H1 (cell line): ENCODE measurements around the gene TSHZ2. TPM values are rescaled to one million over a fixed set of nuclear protein-coding genes. Genes with fewer than 3 reads are reported as not detected.
A peak's percentile ranks its signal among the peaks of the same experiment; 100 is the strongest.

ENCODE experiments used
- CTCF ChIA-PET: fragments of 300-600 bp; sonication (Branson Sonifier 250); formaldehyde crosslinking; loops from one replicate; lab custom pipeline; 2021; ENCODE audit not compliant: partially characterized antibody; lab: Charles Lee
- POLR2A ChIA-PET: fragments of 300-600 bp; sonication (Branson Sonifier 250); formaldehyde crosslinking; loops from one replicate; lab custom pipeline; 2021; ENCODE audit warnings: inconsistent platforms; ENCODE audit not compliant: partially characterized antibody; lab: Charles Lee
- DNase-seq, 2 experiments: peaks; one replicate each; pipeline versions ENCODE4 v3.0.0 to v3.0.0-alpha.2; 2010 to 2022; ENCODE audit warnings: low spot score in 2 of 2, low read depth in 1 of 2, mixed read lengths in 1 of 2
- FAIRE-seq: peaks from 2 replicates; lab custom pipeline; 2011; peaks lifted over from hg19 to GRCh38; lab: Jason Lieb, UNC
- H2AFZ ChIP-seq: 2 replicates; pipeline ENCODE4 v1.8.1; 2012; ENCODE audit warnings: low read length, inconsistent platforms
- H2AK5ac ChIP-seq: 2 replicates; pipeline ENCODE4 v1.6.1; 2013; ENCODE audit warnings: low read depth, low read length
- H2BK120ac ChIP-seq: replicated peaks from 2 replicates; pipeline ENCODE3; 2013; ENCODE audit warnings: low read depth, low read length, inconsistent platforms
- H2BK12ac ChIP-seq: 2 replicates; pipeline ENCODE4 v1.6.1; 2013; ENCODE audit warnings: low read depth, low read length
- H2BK15ac ChIP-seq: 2 replicates; pipeline ENCODE4 v1.6.1; 2013; ENCODE audit warnings: low read length
- H2BK20ac ChIP-seq: 2 replicates; pipeline ENCODE4 v1.6.1; 2013; ENCODE audit warnings: low read length
- H2BK5ac ChIP-seq: 2 replicates; pipeline ENCODE4 v1.6.1; 2013; ENCODE audit warnings: low read depth, low read length
- H3K14ac ChIP-seq: 2 replicates; pipeline ENCODE4 v1.6.1; 2013; ENCODE audit warnings: inconsistent platforms; ENCODE audit not compliant: insufficient read length
- H3K18ac ChIP-seq: 2 replicates; pipeline ENCODE4 v1.6.1; 2013; ENCODE audit warnings: low read length; ENCODE audit errors: extremely low read depth
- H3K23ac ChIP-seq: 2 replicates; pipeline ENCODE4 v1.6.1; 2013; ENCODE audit warnings: inconsistent platforms; ENCODE audit not compliant: insufficient read length
- H3K23me2 ChIP-seq: 2 replicates; pipeline ENCODE4 v1.6.1; 2013; ENCODE audit warnings: low read depth, low read length
- H3K27ac ChIP-seq: 2 replicates; pipeline ENCODE4 v1.6.1; 2011; ENCODE audit warnings: low read depth, low read length, inconsistent platforms
- H3K27me3 ChIP-seq, 4 experiments: replicated peaks in 1 of 4; 1 replicate in 1 of 4; 2 replicates in 3 of 4; pipeline versions ENCODE4 v1.6.1 to v1.8.1; 2011 to 2013; ENCODE audit warnings: low read length in 3 of 4, mild to moderate bottlenecking in 3 of 4, inconsistent platforms in 2 of 4, mixed read lengths in 2 of 4, moderate library complexity in 1 of 4; ENCODE audit not compliant: control insufficient read depth in 3 of 4, insufficient read depth in 3 of 4; ENCODE audit errors: extremely low read depth in 1 of 4
- H3K36me3 ChIP-seq, 4 experiments: 2 replicates each; pipeline versions ENCODE4 v1.6.1 to v1.8.1; 2011 to 2013; ENCODE audit warnings: mild to moderate bottlenecking in 4 of 4, low read length in 3 of 4, moderate library complexity in 2 of 4, control low read depth in 1 of 4, inconsistent platforms in 1 of 4; ENCODE audit not compliant: insufficient read depth in 4 of 4, control insufficient read depth in 2 of 4
- H3K4ac ChIP-seq: replicated peaks from 2 replicates; pipeline ENCODE3; 2013; ENCODE audit warnings: low read length, low read depth, mixed read lengths, inconsistent platforms; ENCODE audit not compliant: insufficient read length
- H3K4me1 ChIP-seq, 4 experiments: replicated peaks in 1 of 4; 1 replicate in 1 of 4; 2 replicates in 3 of 4; pipeline versions ENCODE4 v1.6.1 to v1.8.1; 2011 to 2013; ENCODE audit warnings: low read length in 3 of 4, inconsistent platforms in 2 of 4, mixed read lengths in 1 of 4; ENCODE audit not compliant: insufficient read depth in 4 of 4, control insufficient read depth in 3 of 4
- H3K4me2 ChIP-seq, 2 experiments: 2 replicates each; pipeline versions ENCODE4 v1.6.1 to v1.8.1; 2011 to 2013; ENCODE audit warnings: low read depth in 2 of 2, low read length in 2 of 2, control low read depth in 1 of 2, inconsistent platforms in 1 of 2, mild to moderate bottlenecking in 1 of 2; ENCODE audit not compliant: insufficient read depth in 1 of 2
- H3K4me3 ChIP-seq, 4 experiments: fragments of 200-600, 300-600 bp in 1 of 4; sonication (generic), shearing (Covaris generic), sonication (Bioruptor Twin) in 1 of 4; 2 replicates each; pipeline versions ENCODE4 v1.5.1 to v1.8.1; 2011 to 2016; ENCODE audit warnings: low read length in 4 of 4, low read depth in 3 of 4, control low read depth in 2 of 4, inconsistent platforms in 2 of 4, mild to moderate bottlenecking in 2 of 4, mixed read lengths in 1 of 4, moderate library complexity in 1 of 4; ENCODE audit not compliant: insufficient read depth in 2 of 4; ENCODE audit errors: extremely low read depth in 1 of 4
- H3K56ac ChIP-seq: replicated peaks from 2 replicates; pipeline ENCODE3; 2013; ENCODE audit warnings: low read depth, mild to moderate bottlenecking, mixed read lengths, low read length, inconsistent platforms; ENCODE audit not compliant: insufficient read length
- H3K79me1 ChIP-seq: 2 replicates; pipeline ENCODE4 v1.6.1; 2013; ENCODE audit warnings: low read depth, low read length, control low read depth
- H3K79me2 ChIP-seq, 2 experiments: 2 replicates each; pipeline versions ENCODE4 v1.6.1 to v1.8.1; 2012 to 2013; ENCODE audit warnings: low read length in 2 of 2, mild to moderate bottlenecking in 2 of 2, inconsistent platforms in 1 of 2; ENCODE audit not compliant: insufficient read depth in 2 of 2, control insufficient read depth in 1 of 2
- H3K9ac ChIP-seq, 4 experiments: replicated peaks in 1 of 4; 1 replicate in 1 of 4; 2 replicates in 3 of 4; pipeline versions ENCODE4 v1.6.1 to v1.8.1; 2011 to 2013; ENCODE audit warnings: low read depth in 3 of 4, low read length in 3 of 4, control low read depth in 2 of 4, mild to moderate bottlenecking in 2 of 4, moderate library complexity in 2 of 4, inconsistent platforms in 1 of 4; ENCODE audit errors: extremely low read depth in 1 of 4
- H3K9me3 ChIP-seq, 2 experiments: 2 replicates each; pipeline versions ENCODE4 v1.6.1 to v1.8.1; 2012 to 2013; ENCODE audit warnings: mild to moderate bottlenecking in 2 of 2, moderate library complexity in 2 of 2, control low read depth in 1 of 2, inconsistent platforms in 1 of 2, low read depth in 1 of 2, low read length in 1 of 2, mixed read lengths in 1 of 2; ENCODE audit not compliant: insufficient read depth in 2 of 2
- H4K20me1 ChIP-seq, 2 experiments: replicated peaks in 1 of 2; 2 replicates each; pipeline versions ENCODE3 to v1.8.1; 2011 to 2013; ENCODE audit warnings: inconsistent platforms in 2 of 2, low read length in 2 of 2, mild to moderate bottlenecking in 1 of 2; ENCODE audit not compliant: insufficient read depth in 2 of 2, control insufficient read depth in 1 of 2
- H4K5ac ChIP-seq: 2 replicates; pipeline ENCODE4 v1.6.1; 2013; ENCODE audit warnings: low read length, low read depth, mixed read lengths, inconsistent platforms; ENCODE audit not compliant: insufficient read length
- H4K8ac ChIP-seq: 2 replicates; pipeline ENCODE4 v1.8.0; 2013; ENCODE audit warnings: mild to moderate bottlenecking, moderate library complexity, low read length, inconsistent platforms; ENCODE audit not compliant: insufficient read depth; ENCODE audit errors: extremely low read depth
- H4K91ac ChIP-seq: replicated peaks from 2 replicates; pipeline ENCODE3; 2013; ENCODE audit warnings: low read length, mixed read lengths, inconsistent platforms; ENCODE audit not compliant: insufficient read length
- SP2 ChIP-seq: IDR thresholded peaks from 2 replicates; pipeline ENCODE4 v1.6.1; 2012; ENCODE audit warnings: mild to moderate bottlenecking, low read length, inconsistent platforms
- WGBS, 2 experiments: shearing (Covaris generic) in 1 of 2; methylation state at CpG; one replicate each; pipeline versions ENCODE4 v1.1.6 to v1.1.7; 2013 to 2015; ENCODE audit warnings: low lambda C conversion rate in 2 of 2, mixed read lengths in 2 of 2, inconsistent platforms in 1 of 2, low coverage in 1 of 2, missing lambda C conversion rate in 1 of 2; ENCODE audit not compliant: insufficient replicate concordance in 2 of 2, insufficient coverage in 1 of 2, insufficient read length in 1 of 2; ENCODE audit errors: extremely low coverage in 1 of 2, missing lambda C conversion rate in 1 of 2; 5-methylcytosine and 5-hydroxymethylcytosine counted together
- polyA plus RNA-seq, 7 experiments: library from polyadenylated mRNA; depleted of rRNA in 3 of 7; stranded (reverse) in 5 of 7; unstranded in 2 of 7; fragments of >200 nt in 5 of 7; fragments of 200-250 nt in 2 of 7; gene quantifications; 1 replicate in 5 of 7; 2 replicates in 1 of 7; 4 replicates in 1 of 7; pipeline versions ENCODE4 v1.2.1 to v1.2.3, GENCODE V29; 2011 to 2013; ENCODE audit warnings: missing spikeins in 2 of 7, mixed read lengths in 2 of 7
- total RNA-seq: library from RNA; stranded (reverse); fragmentation: NEBNext Ultra II Directional; extraction: Animal tissue kit (Norgen Biotek cat#: 25700); gene quantifications from 2 replicates; pipeline ENCODE4 v1.2.1, GENCODE V29; 2021
- TF ChIP-seq, protein P1 (sequence below): IDR thresholded peaks from 2 replicates; pipeline ENCODE4 v1.6.1; 2011; ENCODE audit warnings: low read length, improper control_type of control experiment

TSHZ2 gene
- total and polyA plus RNA-seq, 2 of the 8 experiments (the other 6 are each of a cell fraction or from before 2014, with no cell fraction given), result 0.14 to 0.30 TPM

DNA sequence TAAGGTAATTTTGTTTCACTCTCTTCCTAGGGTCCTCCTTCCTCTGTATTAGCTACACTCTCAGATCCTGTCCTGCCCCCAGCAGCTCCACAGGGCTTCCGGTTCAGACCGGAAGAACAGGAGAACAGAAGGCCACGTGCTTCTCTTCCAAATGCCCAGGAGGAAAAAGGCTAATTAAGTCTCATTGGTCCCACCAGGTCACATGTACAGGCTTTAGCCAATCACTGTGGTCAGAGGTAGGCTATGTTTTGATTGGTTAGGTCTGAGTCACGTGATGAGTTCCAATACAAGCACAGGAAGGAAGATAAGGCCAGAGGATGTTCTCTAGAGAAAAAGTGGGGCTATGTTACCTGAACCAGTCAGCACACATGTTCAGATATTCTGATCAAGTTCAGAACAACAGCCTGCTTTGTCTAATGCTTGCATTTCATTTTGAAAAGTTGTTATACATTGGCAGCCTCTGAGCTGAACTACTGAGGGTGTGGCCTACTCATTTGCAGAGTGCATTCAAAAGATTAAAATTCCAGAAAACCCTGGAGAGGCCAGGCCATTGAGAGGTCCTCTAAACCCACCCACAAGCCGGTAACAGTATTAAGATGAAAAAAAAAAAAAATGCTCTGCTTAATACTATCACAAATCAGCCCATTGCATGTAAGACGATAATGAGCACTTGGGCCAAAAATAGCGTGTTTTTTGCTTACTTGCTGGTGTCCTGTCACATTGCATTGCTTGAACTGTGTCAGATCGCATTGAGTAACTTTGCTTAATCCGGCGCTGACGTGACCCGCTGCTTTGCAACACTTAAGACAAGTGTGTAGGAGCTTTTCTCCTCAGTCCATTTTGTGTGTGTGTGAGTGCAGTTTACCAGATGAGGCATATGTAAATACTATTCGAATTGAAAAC lies 170.3 kb downstream of the TSHZ2 start:
- Histone ChIP-seq H3K79me1 (no peaks in the 10 kb centered on the region), H3K56ac (no peak overlapping the region), H3K18ac (no peak overlapping the region), H4K5ac (no peak overlapping the region), H3K9me3 (no peaks in the 10 kb centered on the region), H3K79me2 (no peaks in the 10 kb centered on the region), H3K9ac (no peak overlapping the region), H2BK20ac (no peak overlapping the region), H3K27ac (no peak overlapping the region), H2BK120ac (no peak overlapping the region), H4K20me1 (no peaks in the 10 kb centered on the region), H3K36me3 (no peaks in the 10 kb centered on the region), H3K23me2 (no peaks in the 10 kb centered on the region), H3K23ac (no peak overlapping the region), H4K91ac (no peak overlapping the region), H3K14ac (no peak overlapping the region), H3K27me3 (no peaks in the 10 kb centered on the region), H2BK12ac (no peak overlapping the region), H2BK5ac (no peak overlapping the region), H3K4me3 (no peak overlapping the region), H3K4ac (no peak overlapping the region), H4K8ac (no peak overlapping the region), H3K4me2 (no peak overlapping the region), H3K4me1 (no peaks in the 10 kb centered on the region), H2AFZ (no peak overlapping the region), H2AK5ac (no peak overlapping the region), H2BK15ac (no peak overlapping the region)
- TF ChIP-seq, protein P1, sequence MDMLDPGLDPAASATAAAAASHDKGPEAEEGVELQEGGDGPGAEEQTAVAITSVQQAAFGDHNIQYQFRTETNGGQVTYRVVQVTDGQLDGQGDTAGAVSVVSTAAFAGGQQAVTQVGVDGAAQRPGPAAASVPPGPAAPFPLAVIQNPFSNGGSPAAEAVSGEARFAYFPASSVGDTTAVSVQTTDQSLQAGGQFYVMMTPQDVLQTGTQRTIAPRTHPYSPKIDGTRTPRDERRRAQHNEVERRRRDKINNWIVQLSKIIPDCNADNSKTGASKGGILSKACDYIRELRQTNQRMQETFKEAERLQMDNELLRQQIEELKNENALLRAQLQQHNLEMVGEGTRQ, result peak; percentile 47; the same call in 1 of the 2 replicates
- TF ChIP-seq SP2, result no peak
- no peak for DNase-seq
- POLR2A ChIA-PET, result no interaction called here
- CTCF ChIA-PET, result interaction anchor here (0.7 kb wide), 1 partner anchor 397 kb away, joined by 4 read pairs; no protein-coding TSS in a partner anchor
- 95% methylated on average over 13 of the region's 13 CpGs; no CpG with 5 or more reads in 1 of the 2 experiments for WGBS, 2 experiments
- FAIRE-seq, result no peak
